GM19193 (cell line): Measurements from ENCODE around the gene ERVV-1.

Experiments
- POLR2A ChIP-seq: IDR thresholded peaks from 4 replicates; pipeline ENCODE4 v1.6.1; 2011; ENCODE audit not compliant: insufficient read depth, insufficient read length; ENCODE audit errors: extremely low read depth

Gene ERVV-1

DNA sequence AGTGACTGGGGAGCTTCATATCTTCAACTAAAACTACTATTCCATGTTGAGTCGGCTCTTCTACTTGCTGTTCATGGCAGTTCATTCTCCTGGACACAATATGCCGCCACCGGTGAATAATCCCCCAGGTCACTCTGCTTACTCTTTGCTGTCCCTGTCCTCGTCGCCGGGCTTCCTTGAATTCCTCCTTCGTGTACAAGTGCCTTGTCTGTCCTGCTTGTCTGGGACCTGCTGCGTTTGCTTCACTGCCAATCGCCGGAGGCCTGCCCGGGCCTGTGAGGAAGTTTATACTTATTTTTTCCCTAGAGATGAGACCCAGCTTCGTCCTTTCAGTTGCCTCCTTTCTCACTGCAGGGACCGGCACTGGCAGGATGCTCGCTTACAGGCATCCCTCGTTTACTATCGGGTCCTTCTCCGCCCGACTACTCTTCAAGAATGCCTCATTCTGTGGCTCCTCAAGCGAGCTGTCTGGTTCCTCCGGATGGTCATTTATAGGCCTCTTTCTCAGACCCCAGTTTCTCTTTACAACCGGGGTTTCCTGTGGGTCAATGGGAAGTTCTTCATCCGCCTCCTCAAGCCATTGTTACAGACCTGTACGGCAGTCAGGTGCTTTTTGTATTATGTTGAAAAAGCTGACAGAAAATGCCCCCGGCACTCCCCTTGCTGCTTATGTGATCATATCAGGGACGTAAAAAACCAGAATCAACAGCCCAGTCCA is 5.5 kb upstream of the ERVV-1 start:
- no peak for TF ChIP-seq POLR2A

DNA sequence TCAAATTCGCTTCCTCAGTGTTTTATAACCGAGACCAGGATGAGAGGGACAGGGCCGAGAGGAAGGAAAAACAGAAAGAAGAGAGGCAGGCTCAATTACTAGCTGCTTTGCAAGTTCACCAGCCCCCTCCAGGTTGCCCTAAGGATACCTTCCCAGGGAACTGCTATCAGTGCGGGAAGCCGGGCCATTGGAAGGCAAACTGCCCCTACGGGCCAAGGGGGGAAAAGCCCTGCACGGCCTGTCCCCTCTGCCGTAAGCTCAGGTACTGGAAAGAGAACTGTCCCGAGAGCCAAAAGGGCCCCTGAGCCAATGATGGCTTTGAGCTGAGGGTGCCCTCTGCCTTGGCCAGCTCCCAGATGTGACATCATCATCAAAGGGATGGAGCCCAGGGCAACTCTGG is 3.2 kb upstream of the ERVV-1 start:
- no peak for TF ChIP-seq POLR2A

DNA sequence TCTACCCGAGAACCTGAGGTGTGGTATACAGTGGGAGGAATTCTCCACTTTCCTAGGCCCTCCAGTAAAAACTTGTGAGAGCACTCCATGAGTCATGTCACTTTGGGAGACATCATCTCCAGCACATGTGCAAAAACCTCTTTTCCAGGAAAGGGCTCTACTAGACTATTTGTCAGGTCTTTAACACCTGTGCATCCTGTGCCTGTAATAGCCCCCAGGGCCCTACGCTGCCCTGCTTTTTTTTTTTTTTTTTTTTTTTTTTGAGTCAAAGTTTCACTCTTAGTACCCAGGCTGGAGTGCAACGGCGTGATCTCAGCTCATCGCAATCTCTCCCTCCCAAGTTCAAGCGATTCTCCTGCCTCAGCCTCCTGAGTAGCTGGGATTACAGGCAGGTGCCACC is 1.7 kb upstream of the ERVV-1 start:
- TF ChIP-seq POLR2A = no peak

DNA sequence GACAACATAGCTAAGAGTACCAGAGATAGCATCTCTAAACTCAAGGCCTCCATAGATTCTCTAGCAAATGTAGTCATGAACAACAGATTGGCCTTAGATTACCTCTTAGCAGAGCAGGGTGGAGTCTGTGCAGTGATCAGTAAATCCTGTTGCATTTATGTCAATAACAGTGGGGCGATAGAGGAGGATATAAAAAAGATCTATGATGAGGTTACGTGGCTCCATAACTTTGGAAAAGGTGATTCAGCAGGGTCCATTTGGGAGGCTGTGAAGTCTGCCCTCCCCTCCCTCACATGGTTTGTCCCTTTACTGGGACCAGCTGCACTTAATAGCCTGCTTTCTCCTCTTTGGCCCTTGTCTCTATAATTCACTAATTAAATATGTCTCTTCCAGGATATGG is 1.4 kb downstream of the ERVV-1 start:
- TF ChIP-seq POLR2A = no peak

DNA sequence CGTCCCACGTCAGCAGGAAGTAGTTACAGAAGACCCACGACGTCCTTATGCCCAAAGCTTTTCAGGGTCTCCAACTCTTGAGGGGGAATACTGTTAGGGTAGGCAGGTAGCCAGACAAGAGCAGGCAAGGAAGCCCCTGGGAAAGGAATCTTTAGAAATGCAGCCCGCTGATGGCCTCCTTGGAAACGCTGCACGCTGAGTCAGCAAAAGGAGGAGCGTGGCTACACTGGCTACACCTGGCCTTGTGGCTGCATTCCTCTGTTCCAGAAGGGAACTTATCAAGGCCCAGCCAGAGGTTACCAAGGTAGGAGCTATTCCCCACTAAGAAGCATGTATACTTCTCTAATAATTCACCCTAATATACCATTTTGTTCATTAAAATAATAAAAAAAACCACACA is 2.0 kb downstream of the ERVV-1 start:
- no peak for TF ChIP-seq POLR2A

DNA sequence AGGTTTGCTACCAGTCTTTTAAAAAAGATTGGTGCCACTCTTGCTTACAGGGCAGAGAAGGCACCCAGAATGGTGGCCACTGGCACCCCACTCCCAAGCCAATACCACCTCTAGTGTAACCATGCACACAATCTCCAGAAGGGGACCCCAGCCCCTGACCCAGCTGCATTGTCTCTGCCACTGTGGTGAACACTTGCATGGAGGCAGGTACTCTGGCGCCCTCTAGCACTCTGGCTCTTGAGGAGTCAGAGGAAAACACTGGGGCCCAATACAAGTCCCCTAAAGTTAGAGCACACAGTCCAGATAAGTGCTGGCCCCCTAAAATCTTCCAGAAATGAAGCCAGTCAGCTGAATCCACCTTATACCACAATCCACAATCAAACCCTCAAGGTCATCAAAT is 6.0 kb downstream of the ERVV-1 start:
- no peak for TF ChIP-seq POLR2A

DNA sequence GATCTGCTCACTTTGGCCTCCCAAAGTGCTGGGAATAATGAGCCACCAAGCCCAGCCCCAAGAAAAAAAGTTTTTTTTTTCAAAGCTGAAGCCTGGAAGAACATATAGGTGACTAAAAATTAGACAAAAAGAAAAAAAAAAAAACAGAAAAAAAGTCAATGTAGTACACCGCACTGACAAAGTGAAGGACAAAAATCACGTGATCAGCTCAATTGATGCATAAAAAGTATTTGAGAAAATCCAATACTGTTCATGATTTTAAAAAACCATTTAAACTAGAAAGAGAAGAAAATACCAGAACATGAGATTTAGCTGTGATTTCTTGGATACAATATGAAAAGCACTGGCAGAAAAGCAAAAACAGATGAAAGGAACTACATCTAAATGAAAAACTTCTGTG is 20.3 kb downstream of the ERVV-1 start:
- TF ChIP-seq POLR2A = no peak

DNA sequence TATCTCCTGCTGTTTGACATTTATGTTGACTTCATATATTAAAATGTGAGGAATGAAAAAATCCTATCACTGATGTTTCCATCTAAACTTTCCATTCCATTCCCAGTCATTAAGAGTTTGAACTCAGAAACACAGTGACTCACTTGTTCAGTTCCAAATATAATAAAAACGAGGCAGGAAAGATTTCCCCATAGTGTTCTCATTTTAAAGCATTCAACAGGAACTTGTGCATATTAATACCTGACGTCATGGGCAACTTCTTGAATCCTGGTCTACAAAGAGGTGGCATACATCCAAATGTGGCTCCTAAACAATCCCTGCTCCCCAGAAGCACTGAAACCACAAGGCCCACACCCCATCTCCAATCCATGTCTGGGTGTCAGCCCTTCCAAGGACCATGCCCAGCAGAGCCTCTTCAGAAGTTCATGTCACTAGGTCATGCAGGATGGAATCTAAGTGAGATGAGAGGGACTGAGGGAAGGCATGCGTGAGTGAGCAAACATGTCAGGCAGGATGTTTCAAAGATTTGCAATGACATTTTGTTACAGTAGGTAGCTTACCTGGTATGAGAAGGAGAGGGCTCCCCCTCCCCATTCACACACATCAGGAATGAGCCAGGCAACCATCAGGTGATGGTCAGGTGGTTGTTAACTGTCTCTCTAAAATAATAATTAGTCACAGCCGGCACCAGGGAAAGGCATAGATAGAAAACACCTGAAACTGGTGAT is 21.4 kb downstream of the ERVV-1 start:
- TF ChIP-seq POLR2A = no peak

DNA sequence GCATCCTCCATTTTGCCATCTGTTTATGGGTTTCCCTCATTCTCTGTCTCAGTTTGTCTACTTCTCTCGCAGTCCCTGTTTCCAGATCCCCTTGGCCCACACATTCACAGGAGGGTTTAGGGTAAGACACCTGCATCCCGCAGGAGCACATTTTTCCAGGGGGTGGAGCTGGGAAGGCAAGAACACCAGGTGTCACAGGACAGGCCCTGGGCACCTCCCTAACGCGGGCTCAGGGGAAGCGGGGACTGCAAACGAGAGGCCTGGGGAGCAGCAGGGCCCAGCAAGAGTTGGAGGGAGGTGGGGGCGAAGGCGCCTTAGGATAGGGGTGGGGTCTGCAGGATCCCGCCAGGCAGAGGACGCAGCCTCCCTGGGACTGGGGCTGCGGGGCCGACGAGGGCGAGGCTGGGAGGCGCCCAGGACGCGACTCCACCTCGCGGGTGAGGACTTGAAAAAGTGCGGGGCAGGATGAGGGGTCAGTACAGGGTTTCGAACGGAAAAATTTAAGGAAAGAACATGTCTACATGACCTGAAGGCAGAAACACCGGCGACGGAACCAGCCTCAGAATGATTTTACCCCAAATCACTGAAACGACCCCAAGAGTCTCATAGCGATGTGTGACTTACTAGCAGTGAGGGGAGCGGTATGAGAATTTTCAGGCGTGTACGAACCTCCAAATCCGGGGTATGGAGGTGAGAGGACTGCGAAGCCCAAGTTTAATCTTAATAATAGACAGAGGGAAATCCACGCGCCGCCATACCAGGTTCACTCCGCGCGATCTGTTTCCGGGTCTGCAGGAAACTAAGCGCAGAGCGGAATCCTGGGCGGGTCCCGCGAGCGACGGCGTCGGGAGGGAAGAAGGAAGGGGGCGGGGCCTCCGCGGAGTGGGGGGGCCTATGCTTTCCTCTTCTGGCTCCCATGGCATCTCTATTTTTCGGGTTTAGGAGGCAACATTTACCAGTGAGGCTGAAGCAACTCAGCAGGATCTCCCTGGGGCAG is 23.7 kb downstream of the ERVV-1 start:
- TF ChIP-seq POLR2A = no peak

DNA sequence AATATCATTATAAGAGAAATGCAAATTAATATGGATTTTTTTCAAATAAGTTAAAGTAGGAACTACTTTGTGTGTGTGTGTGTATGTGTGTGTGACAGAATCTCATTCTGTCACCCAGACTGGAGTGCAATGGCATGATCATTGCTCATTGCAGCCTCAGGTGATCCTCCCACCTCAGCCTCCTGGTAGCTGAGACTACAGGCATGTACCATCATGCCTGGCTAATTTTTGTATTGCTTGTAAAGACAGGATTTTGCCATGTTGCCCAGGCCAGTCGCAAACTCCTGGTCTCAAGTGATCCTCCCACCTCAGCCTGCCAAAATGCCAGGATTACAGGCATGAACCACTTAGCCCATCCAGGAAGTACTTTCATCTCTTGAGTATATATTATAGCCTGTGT is 27.6 kb downstream of the ERVV-1 start:
- no peak for TF ChIP-seq POLR2A

DNA sequence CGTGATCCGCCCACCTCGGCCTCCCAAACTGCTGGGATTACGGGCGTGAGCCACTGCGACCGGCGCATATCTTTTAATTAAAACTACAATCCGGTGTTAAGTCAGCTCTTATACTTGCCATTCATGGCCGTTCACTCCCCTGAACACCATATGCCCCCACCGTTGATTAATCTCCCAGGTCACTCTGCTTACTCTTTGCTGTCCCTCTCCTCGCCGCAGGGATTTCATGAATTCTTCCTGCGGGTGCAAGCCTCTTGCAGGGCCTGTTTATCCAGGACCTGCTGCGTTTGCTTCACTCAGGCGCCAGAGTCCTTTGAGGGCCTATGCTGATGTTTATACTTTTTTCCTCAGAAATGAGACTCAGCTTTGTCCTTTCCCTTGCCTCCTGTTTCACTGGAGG is 31.8 kb downstream of the ERVV-1 start:
- no peak for TF ChIP-seq POLR2A

DNA sequence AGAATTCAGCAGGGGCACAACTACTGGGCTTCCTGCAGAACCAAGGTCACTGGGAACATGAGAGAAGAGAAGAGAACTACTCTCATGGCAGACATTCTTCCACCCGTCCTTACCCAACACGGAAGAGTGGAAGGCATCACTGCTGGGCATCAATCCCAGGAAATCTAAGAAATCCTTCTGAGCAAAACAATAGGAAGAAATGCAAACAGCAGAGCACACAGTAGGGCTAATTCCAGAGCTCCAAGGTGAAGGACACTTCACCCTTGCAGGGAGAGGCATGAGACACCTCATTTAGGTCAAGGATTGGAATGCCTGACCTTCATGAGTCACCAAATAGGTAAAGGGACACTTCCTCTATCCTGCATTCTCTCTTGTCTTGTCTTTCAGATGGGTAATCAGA is 33.7 kb downstream of the ERVV-1 start:
- TF ChIP-seq POLR2A = no peak

DNA sequence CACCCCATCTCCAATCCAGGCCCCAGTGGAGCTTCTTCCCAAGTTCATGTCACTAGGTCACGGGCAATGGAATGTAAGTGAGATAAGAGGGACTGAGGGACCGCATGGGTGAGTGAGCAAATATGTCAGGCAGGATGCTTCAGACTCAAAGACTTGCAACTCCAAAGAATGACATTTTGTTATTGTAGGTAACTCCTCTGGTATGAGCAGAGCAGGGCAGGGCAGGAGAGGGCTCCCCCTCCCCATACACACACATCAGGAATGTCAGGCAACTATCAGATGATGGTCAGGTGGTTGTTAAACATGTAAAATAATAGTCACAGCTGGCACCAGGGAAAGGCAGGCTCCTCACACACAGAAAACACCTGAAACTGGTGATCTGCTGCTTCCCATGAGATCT is 41.4 kb downstream of the ERVV-1 start:
- no peak for TF ChIP-seq POLR2A

DNA sequence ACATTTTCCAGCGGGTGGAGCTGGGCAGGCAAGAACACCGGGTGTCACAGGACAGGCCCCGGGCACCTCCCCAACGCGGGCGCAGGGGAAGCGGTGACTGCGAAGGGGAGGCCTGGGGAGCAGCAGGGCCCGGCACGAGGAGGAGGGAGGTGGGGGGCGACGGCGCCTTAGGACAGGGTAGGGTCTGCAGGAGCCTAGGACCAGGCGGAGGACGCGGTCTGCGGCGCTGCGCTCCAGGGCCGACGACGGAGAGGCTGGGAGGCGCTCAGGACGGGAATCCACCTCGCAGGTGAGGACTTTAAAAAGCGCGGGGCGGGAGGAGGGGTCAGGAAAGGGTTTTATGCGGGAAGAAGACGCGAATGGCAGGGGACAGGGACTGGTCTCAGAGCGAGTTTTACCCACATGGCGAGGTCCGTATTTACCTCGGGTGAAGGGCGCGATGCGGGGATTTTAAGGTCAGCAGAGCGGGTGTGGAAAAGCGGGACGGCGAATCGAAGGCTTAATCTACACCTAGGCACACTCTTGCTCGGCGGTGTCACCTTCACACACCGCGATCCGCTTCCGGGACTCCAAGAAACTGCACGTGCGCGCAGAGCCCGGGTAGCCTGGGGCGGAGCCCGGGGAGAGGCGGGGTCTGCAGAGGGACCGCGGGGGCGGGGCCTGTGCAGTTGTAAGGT is 44.3 kb downstream of the ERVV-1 start:
- TF ChIP-seq POLR2A = no peak
